NCI-H524 treated with DMSO at 0.1 percent for 48 hours (cell line): ENCODE data around the gene CNTLN.
A peak's percentile ranks its signal among the peaks of the same experiment; 100 is the strongest.
"Not testable (repeated sequence)": the region's sequence is repeated elsewhere in the genome, so short reads cannot be mapped to it uniquely, and the experiment has no call there.

Experiments
- DNase-seq: peaks from one replicate; lab custom pipeline; 2025; lab: John Stamatoyannopoulos, UW

The CNTLN gene

DNA sequence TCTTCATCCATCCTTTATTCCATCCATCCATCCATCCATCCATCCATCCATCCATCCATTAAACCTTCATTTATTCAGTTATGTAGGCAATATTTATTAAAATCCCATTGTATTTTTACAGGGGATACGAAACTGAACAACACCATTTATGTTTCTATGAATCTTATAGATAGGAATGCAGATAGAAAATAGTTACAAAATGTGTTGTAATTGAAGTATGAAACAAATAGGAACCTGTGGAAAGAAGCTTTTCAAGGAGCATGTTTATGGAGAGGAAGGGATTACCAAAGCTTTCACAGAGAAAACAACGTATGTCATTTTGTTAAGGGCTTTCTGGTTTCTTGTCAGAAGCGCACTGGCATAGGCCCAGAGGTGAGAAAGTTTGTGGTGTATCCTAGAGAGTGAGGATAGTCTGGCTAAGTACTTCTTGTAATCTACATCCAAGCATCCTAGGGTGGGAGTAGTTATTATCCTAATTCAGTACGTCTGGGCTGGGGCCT is 184.0 kb downstream of the CNTLN start:
- no peak for DNase-seq

DNA sequence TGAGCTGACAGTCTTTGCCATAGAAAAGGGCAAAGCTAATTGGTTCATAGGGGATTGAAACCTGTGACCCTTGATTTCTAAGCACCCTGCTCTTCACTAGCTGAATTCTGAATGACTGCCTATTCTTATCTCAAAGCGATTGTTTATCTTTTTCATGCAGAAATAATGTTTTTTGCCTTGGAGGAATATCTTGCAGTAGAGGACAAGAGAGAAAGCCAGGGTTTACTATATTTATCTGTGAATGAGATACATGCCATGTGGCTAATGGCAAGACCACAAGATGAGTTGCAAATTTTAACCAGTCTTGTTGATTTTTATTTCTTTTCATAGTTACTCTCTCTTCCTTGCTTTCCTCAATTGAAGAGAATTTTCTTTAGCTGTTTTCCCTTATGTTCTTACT is 185.0 kb downstream of the CNTLN start:
- DNase-seq: no peak

DNA sequence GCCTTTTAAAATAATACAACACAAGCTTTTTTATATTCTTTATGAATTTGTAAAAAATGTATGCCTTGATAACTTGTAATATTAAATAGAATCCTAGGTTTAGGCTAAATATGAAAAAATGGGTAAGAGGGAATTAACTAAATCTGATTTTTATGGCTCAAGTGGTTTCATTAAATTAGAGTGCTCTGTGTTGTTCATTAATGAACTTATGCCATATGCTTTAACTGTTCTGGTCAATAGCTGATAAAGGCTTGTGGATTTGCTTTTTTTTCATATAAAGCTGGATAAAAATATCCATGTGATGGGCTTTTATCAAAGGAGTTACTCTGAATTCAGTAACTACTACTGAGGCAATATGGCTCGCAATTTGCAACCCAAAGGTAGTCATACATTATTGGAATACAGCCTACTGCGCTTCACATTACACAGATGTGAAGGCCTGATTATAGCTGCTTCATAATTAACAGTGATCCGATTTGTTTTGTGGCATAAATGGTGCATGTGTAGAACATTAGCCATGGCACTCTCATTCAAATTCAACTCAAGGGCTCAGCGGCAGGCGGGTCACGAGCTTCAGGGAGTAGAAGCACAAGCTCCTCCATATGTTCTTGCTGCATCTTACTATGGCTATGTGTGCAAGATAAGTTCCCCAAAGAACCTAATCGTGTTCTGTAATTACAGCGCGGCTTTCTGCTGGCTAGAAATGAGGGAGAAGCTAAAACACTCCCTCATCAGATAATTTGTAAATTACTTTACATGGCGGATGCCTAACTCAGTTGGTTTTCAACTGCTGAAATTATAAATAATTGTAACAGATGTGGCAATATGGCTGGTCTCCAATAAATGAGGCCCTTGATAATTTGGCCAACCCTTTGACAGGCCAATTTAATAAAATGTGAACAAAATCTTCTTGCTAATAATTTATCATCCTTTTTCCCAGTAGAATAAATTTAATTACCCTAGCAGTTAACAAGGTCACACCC is 188.3 kb downstream of the CNTLN start:
- peak; percentile 94 for DNase-seq

DNA sequence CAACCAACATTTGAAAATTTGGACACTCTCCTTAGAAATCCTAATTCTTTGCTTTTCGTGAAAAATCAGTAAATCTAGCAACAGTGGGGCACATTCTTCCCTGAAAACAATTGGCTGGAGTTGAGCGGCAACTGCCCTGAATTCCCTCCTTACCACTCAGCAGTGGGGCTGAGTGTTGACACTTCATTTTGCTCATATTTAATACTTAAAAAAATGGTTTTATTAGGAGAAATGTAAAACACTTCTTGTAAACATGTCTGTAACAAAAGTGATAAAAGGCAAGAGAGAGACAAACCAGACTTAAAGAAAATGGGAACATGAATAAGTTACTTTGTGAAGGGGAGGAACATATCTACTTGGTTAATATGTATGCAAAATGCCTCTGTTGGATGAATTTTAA is 193.5 kb downstream of the CNTLN start:
- DNase-seq: no peak

DNA sequence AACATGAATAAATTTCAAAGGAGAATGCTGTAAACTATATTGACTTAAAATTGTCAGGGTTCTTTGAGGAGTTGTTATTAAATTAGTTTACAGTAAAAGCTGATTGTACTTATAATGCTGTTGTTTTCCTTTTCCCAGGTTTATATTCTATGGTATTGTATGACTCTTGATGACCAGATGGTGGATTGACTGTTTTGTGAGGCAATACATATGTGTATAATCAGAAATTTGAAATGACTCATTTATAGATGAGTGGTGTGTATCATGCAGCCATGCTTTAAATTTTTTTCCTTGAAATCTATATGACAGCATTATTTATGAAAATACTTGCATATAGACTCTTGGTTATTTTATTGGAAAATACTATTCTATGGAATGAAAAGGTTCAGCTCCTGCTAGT is 195.3 kb downstream of the CNTLN start:
- DNase-seq: no peak

DNA sequence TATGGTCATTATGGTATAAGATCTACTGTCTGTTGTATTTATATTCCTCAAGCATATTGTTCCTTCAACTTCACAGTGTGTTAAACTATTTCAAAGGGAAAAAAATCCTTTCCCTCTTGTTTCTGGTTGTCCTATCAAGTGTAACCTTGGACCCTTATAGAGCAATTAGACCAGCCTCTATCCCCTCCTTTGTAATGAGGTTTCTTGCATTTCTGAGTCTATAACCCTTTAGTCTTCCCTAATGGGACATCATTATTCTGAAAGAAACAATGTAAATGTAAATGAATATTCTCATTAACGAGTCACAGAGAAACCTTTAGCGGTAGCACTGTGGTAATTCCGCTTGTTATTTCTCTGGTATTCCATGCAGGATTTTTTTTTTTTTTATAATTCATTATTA is 197.3 kb downstream of the CNTLN start:
- DNase-seq: no peak

DNA sequence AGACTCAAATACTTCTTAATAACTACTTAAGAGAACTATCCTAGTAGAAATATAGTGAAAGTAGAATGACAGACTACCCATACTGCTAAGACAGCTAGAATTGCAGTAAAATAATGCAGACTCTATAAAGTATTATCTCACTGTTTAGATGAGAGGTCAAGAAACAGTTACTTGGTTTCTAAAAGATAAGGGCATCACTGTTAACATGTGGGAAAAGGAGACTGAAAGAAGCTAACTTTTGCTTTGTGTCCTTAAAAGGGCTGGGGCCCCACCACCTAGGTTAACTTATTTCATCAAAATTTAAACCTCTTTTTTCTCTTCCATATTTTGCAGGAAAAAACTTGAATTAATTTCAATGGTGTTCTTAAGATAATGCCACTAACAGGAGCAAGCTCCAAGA is 204.3 kb downstream of the CNTLN start:
- DNase-seq: no peak

DNA sequence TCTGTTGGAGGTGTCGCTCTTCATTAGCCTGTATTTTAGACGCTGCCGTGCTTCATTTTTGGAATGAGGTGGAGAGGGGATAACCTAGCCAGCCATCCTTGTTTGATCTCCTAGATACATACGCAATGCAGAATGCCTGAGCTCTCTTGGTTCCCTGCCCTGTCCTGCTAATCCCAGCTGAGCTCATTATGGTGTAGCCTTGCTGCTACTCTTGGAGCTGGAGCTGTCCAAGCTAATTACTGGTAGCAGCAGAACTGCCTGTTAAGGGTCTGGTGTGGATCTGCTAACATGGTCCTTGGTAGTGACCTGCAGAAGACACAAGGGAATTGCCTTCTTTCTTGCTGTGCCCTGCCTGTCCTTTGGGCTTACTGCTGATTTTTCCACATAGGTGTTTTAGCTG is 207.9 kb downstream of the CNTLN start:
- DNase-seq: peak; percentile 70

DNA sequence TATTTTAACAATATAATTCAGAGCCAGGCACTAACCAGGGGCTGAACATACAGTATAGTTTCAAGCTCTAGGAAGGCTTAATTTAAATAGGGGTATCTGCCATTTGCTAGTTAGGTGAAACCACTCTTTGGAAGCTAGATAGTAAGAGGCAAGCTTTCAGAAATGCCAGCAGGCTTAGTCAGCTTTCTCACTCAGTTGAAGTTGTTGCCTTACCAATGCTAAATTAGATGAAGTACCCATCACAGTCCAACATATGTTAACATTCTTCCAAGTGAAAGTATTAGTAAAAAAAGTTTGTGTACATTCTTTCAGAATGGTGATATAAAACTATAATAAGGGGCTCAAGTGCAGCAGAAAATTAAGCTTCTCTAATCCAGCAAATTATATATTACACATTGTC is 215.0 kb downstream of the CNTLN start:
- DNase-seq: no peak

DNA sequence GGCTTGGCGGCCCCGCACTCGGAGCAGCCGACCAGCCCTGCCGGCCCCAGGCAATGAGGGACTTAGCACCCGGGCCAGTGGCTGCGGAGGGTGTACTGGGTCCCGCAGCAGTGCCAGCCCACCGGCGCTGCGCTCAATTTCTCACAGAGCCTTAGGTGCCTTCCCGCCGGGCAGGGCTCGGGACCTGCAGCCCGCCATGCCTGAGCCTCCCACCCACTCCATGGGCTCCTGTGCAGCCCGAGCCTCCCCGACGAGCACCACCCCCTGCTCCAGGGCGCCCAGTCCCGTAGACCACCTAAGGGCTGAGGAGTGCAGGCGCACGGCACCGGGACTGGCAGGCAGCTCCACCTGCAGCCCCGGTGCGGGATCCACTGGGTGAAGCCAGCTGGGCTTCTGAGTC is 219.2 kb downstream of the CNTLN start:
- not testable (repeated sequence) for DNase-seq

DNA sequence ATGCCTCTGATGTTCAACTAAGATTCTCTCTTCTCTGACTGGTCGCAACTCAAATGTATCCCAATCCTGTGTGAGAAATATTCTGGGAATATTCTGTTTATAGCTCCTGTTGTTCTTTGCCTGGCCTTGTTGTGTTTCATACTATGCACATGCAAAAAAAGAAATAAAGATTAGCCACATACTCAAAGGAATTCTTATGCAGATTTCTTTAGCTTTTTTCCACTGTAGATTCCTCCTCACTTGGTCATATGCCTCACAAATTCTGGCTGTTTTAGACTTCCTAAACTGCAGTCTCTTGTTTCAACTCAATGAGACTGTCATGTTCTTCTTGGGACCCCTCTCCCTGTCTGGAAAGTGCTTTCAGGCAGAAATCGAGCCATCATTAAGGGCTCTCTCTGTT is 226.5 kb downstream of the CNTLN start:
- no peak for DNase-seq

DNA sequence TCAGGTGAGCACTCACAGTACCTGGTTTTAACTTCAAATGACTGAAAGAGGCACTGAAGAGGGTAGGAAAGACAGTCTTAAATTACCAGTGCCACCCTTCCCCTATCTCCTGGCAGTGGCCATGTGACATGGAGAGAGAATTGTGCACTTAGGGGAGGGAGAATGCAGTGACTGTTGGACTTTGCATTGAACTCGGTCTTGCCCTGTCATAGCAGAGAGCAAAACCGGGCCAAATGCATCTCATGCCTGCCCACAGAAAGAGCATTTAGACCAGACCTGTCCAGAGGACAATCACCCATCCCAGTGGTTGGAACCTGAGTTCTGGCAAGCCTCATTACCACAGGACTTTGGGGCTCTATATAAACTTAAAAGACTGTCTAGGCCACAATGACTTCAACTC is 232.2 kb downstream of the CNTLN start:
- DNase-seq: no peak

DNA sequence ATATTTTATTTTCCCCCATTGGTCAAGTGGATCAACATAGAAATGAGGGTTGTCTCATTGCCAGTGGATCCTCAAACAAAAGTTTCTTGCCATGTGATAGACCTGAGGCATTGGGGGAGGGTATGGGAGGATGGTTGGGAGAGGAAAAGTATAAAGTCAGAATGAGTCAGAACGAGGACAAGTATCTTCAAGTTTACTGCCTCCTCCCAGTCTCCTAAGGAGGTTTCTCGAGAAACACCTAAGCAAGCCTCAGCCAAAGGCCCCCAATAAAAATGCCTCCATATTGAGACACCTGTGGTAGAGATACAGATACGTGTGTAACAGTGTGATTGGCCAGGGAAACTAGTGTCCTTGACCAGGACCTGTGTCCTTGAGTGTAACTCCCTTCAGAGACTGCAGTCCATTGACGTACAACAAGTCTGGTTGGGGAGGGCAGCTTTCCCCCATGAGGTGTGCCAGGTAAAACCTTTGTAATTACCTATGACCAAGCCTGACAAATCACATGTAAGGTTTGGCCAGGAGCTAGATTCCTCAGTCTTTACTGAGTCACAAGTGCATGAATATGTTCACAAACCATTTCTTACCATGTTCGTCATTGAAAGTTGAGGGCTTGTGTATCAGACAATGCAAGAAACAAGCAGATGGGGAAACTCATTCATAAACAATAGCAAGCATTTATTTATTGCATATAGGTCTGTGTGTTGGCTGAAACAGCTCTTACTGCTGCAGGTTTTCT is 245.5 kb downstream of the CNTLN start:
- DNase-seq: no peak

DNA sequence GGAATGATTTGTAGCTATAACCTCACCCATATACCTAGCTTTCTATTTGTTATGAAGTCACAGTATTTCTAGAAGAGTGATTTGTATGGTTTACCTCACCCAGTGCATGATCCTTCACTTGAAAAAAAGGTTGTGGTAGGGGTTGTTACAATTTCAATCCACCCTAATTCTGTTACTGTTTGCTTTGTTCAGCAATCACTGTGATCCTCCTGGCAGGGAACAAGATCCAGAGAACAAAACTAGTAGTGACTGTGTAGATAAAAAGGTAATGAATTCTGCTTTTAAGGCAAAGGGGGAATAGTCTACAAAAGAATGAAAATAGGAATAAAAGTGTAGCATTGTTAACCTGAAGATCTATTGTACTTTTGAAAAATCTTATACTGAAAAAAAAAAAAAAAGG is 252.7 kb downstream of the CNTLN start:
- DNase-seq: no peak

DNA sequence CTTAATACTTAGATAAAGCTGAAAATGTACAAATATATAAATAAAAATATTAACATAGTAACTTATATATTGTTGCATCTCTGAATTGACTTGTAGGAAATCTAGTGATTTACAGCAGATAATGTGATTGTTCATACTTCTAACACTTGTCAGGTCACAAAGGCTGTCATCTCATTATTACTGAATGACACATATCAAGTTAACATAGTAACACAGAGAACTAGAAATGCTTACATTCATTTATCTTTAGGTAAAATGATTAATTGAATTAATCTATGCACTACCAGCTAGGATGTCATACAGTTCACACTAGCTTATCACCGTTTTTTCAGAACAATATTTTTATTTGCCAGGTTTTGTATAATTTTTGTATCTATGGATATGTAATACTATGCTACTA is 254.2 kb downstream of the CNTLN start:
- no peak for DNase-seq

DNA sequence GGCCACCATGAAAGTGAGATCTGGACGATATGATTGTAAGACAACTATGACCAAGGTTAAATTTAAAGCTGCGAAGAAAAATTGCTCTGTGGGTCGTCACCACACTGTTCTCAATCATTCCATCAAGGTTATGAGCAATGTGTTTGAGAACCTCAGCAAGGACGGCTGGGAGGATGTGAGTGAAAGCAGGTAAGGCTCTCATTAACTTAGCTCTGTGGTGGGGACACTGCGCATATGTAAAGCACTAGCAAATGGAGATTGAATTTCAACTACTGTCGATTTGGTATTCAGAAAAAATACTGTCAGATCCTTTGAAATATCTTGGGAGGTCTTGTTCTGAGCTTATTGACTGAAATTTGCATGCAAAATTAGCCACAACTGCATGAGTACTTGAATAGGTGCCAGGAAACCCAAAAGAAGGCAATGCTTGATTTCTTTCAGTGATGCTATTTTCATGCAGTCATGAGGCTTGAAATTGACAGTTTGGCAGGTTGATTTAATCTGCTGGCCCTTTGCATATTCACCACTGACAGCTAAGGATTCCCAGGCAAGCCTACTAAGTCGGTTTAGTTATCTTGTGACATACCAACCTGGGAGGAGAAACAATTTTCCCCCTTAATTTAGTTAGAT is 260.2 kb downstream of the CNTLN start:
- no peak for DNase-seq

DNA sequence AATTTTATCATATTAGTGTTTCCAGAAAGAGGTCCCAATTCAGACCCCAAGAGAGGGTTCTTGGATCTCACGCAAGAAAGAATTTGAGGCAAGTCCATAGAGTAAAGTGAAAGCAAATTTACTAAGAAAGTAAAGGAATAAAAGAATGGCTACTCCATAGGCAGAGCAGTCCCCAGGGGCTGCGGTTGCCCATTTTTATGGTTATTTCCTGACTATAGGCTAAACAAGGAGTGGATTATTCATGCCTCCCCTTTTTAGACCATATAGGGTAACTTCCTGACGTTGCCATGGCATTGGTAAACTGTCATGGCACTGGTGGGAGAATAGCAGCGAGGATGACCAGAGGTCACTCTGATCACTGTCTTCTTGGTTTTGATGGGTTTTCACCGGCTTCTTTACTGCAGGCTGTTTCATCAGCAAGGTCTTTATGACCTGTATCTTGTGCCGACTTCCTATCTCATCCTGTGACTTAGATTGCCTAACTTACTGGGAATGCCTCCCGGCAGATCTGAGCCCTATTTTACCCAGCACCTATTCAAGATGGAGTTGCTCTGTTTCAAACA is 262.4 kb downstream of the CNTLN start:
- DNase-seq: not testable (repeated sequence)

DNA sequence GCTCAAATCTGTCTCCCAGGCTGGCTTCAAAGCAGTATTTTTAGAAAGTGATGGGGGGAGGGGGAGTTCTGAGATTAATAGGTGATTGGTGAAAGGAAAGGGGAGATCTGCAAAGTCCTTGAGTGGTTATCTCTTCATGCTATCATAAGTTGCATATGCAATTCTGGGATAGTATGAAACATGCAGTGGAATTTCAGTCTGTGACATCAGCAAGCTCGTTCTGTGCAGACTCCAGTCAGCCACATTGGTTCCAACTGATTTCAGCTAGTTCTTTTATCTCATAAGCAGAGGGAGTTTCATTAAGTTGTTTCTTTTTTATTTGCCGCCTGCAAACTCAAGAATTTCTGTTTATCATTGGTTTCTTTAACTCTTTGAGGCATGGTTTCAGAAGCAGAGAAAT is 263.5 kb downstream of the CNTLN start:
- no peak for DNase-seq

DNA sequence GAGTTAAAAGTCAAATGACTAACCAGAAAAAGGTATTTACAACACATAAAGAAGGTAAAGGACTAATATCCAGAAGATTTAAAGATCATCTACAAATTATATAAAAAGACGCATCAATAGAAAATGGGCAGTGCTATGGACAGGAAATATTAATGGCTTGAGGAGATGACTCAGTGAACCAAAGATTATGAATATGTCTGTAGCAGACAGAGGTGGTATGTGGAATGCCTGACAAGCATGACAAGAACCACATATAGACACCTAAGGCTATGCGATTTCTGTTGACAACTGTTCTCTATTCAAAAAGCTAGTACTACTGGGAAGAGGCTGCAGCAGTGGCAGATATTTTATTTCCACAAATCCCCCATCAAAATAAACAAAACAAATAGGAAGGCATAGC is 267.0 kb downstream of the CNTLN start:
- DNase-seq: no peak

DNA sequence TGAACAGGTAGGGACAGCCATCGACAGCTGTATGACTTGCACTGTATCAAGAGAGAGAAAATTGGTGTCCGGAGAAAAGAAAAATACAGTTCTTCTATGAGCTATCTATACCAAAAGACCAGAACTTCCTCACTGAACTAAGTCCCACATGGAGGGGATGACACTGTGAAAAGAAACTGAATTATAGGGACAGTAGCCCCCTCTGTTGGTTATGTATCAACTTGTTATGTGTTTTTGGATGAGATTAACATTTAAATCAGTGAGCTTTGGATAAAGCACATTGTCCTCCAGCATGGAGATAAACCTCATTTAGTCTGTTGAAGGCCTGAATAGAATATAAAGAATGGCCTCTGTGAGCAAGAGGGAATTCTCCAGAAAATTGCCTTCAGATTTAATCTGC is 267.5 kb downstream of the CNTLN start:
- DNase-seq: no peak

DNA sequence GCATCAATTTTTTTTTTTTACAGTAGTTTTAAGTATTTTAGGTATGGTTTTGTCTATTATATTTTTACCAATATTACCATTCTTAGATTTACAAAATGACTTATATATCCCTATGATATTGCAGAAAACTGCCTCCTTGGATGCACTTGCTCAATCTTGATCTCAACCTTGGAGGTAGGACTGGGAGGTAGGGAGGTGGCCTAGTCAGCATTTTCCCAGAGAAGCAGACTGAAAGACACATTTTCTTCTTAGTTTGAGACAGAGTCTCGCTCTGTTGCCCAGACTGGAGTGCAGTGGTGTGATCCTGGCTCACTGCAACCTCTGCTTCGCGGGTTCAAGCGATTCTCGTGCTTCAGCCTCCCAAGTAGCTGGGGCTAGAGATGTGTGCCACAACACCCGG is 268.7 kb downstream of the CNTLN start:
- DNase-seq: no peak

DNA sequence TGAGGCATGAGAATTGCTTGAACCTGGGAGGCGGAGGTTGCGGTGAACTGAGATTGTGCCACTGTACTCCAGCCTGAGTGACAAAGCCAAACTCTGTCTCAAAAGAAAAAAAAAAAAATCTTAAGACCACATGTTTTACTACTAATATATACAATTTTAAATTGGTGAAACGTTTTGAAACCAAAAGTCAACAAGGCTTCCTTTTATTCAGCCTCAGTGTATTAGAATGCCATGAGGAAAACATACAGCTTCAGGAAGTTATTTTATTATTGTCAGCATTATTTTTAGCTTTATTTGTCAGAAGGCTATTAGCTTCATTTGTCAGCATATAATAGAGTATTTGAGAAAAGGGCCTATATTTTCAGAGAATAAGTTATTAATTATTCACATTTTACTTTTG is 280.1 kb downstream of the CNTLN start:
- no peak for DNase-seq
